ENCODE results near the gene DMWD.

The DMWD gene

GRCh38 chr19:45757695-45758094, 35.0 kb downstream of the DMWD start (continued):
- TF ChIP-seq ARNTL (CRISPR knock-in tag; IDR thresholded peaks at IDR 0.05; ENCODE audit: borderline replicate concordance, low read depth), result no peak
- TF ChIP-seq, protein P1, sequence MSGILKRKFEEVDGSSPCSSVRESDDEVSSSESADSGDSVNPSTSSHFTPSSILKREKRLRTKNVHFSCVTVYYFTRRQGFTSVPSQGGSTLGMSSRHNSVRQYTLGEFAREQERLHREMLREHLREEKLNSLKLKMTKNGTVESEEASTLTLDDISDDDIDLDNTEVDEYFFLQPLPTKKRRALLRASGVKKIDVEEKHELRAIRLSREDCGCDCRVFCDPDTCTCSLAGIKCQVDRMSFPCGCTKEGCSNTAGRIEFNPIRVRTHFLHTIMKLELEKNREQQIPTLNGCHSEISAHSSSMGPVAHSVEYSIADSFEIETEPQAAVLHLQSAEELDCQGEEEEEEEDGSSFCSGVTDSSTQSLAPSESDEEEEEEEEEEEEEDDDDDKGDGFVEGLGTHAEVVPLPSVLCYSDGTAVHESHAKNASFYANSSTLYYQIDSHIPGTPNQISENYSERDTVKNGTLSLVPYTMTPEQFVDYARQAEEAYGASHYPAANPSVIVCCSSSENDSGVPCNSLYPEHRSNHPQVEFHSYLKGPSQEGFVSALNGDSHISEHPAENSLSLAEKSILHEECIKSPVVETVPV (CRISPR knock-in tag; IDR thresholded peaks at IDR 0.05), result no peak
- no peak for TF ChIP-seq TCF4 (CRISPR knock-in tag; IDR thresholded peaks at IDR 0.05; ENCODE audit: borderline replicate concordance)
- TF ChIP-seq OSR1 (CRISPR knock-in tag; IDR thresholded peaks at IDR 0.05), result no peak
- no peak for TF ChIP-seq ZNF70 (CRISPR knock-in tag; IDR thresholded peaks at IDR 0.05)
- TF ChIP-seq TSHZ2 (CRISPR knock-in tag; IDR thresholded peaks at IDR 0.05), result no peak
- TF ChIP-seq ISL1 (CRISPR knock-in tag; IDR thresholded peaks at IDR 0.05), result no peak

- TF ChIP-seq SNAI2 (CRISPR knock-in tag; IDR thresholded peaks at IDR 0.05), result no peak
- TF ChIP-seq, protein P2, sequence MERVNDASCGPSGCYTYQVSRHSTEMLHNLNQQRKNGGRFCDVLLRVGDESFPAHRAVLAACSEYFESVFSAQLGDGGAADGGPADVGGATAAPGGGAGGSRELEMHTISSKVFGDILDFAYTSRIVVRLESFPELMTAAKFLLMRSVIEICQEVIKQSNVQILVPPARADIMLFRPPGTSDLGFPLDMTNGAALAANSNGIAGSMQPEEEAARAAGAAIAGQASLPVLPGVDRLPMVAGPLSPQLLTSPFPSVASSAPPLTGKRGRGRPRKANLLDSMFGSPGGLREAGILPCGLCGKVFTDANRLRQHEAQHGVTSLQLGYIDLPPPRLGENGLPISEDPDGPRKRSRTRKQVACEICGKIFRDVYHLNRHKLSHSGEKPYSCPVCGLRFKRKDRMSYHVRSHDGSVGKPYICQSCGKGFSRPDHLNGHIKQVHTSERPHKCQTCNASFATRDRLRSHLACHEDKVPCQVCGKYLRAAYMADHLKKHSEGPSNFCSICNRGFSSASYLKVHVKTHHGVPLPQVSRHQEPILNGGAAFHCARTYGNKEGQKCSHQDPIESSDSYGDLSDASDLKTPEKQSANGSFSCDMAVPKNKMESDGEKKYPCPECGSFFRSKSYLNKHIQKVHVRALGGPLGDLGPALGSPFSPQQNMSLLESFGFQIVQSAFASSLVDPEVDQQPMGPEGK (CRISPR knock-in tag; IDR thresholded peaks at IDR 0.05; ENCODE audit: borderline replicate concordance), result no peak
- no peak for TF ChIP-seq ZNF70 (CRISPR knock-in tag; IDR thresholded peaks at IDR 0.05)
- no peak for TF ChIP-seq OSR1 (CRISPR knock-in tag; IDR thresholded peaks at IDR 0.05)
- TF ChIP-seq ZNF8 (CRISPR knock-in tag; IDR thresholded peaks at IDR 0.05), result no peak
- no peak for TF ChIP-seq POU6F1 (CRISPR knock-in tag; IDR thresholded peaks at IDR 0.05; ENCODE audit: borderline replicate concordance, low read depth)
- TF ChIP-seq TSHZ2 (CRISPR knock-in tag; IDR thresholded peaks at IDR 0.05), result no peak
- no peak for TF ChIP-seq GLIS3 (CRISPR knock-in tag; IDR thresholded peaks at IDR 0.05)
- no peak for ATAC-seq
Observed at GRCh38 chr19:45754323-45754722, 38.3 kb downstream of the DMWD start.

DNA sequence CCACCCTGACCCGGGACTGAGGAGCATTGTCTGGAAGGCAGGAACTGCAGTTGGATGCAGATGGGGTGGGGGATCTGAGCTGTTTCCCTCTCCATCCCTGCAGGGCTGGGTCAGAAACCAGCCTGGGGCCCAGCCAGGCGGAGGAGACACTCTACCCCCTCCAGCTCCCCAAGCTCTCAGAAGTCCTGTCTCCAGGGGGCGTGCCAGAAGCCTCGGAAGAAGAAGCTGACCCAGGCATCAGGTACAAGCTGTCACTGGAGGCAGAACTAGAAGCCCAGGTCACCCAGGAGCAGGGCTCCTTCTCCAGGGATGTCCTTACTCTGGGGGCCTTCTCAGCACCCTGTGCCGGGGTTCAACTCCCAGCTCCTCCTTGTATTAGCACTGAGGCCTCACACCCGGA, 39.1 kb downstream of the DMWD start:
- ATAC-seq, result no peak
- no peak for TF ChIP-seq ISL1 (CRISPR knock-in tag; IDR thresholded peaks at IDR 0.05)
- TF ChIP-seq BACH2 (CRISPR knock-in tag; IDR thresholded peaks at IDR 0.05; ENCODE audit: borderline replicate concordance), result no peak
- TF ChIP-seq ZNF8 (CRISPR knock-in tag; IDR thresholded peaks at IDR 0.05), result no peak
- TF ChIP-seq PPARA (CRISPR knock-in tag; IDR thresholded peaks at IDR 0.05; ENCODE audit: borderline replicate concordance), result no peak
- no peak for TF ChIP-seq TSHZ2 (CRISPR knock-in tag; IDR thresholded peaks at IDR 0.05)
- no peak for TF ChIP-seq CSDC2 (CRISPR knock-in tag; IDR thresholded peaks at IDR 0.05)
- no peak for TF ChIP-seq ZFP30 (CRISPR knock-in tag; IDR thresholded peaks at IDR 0.05)
- TF ChIP-seq ZFP3 (CRISPR knock-in tag; IDR thresholded peaks at IDR 0.05), result no peak
- TF ChIP-seq GLIS3 (CRISPR knock-in tag; IDR thresholded peaks at IDR 0.05), result no peak
- no peak for TF ChIP-seq SNAI2 (CRISPR knock-in tag; IDR thresholded peaks at IDR 0.05)
- TF ChIP-seq, protein P3, sequence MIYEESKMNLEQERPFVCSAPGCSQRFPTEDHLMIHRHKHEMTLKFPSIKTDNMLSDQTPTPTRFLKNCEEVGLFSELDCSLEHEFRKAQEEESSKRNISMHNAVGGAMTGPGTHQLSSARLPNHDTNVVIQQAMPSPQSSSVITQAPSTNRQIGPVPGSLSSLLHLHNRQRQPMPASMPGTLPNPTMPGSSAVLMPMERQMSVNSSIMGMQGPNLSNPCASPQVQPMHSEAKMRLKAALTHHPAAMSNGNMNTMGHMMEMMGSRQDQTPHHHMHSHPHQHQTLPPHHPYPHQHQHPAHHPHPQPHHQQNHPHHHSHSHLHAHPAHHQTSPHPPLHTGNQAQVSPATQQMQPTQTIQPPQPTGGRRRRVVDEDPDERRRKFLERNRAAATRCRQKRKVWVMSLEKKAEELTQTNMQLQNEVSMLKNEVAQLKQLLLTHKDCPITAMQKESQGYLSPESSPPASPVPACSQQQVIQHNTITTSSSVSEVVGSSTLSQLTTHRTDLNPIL (CRISPR knock-in tag; IDR thresholded peaks at IDR 0.05; ENCODE audit: low read depth), result no peak
- TF ChIP-seq, protein P2 (CRISPR knock-in tag; IDR thresholded peaks at IDR 0.05; ENCODE audit: borderline replicate concordance), result no peak

All from SK-N-SH treated with all-trans-retinoic acid at 6 μM for 48 hours (cell line).